ENCODE data around the gene CYB5R2.

DNA sequence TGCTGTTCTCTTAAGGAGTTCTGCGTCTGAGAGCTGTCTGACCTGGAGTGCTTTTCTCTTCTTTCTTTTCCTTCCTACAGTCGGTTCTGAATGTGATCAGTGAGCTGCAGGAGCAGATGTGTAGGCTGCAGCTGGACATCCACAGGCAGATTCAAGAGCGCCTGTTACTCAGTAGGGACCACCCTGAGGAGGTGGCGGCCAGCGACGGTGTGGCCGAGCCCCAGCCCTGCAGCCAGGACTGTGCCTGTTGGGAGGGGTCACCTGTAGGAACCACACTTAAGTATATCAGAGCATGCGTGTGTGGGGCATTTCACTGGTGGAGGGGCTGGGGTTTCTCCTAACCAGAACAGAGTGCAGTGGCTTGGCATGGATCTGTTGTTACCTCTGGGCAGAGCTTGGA lies 56.3 kb downstream of the CYB5R2 start:
- TF ChIP-seq, protein P1, sequence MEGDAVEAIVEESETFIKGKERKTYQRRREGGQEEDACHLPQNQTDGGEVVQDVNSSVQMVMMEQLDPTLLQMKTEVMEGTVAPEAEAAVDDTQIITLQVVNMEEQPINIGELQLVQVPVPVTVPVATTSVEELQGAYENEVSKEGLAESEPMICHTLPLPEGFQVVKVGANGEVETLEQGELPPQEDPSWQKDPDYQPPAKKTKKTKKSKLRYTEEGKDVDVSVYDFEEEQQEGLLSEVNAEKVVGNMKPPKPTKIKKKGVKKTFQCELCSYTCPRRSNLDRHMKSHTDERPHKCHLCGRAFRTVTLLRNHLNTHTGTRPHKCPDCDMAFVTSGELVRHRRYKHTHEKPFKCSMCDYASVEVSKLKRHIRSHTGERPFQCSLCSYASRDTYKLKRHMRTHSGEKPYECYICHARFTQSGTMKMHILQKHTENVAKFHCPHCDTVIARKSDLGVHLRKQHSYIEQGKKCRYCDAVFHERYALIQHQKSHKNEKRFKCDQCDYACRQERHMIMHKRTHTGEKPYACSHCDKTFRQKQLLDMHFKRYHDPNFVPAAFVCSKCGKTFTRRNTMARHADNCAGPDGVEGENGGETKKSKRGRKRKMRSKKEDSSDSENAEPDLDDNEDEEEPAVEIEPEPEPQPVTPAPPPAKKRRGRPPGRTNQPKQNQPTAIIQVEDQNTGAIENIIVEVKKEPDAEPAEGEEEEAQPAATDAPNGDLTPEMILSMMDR (IDR thresholded peaks at IDR 0.05) = no peak
- no peak for TF ChIP-seq ZFX (IDR thresholded peaks at IDR 0.05; ENCODE audit: borderline replicate concordance)
